Subcutaneous adipose tissue (tissue), 4 donors: ENCODE measurements around the gene CREM. TPM values are rescaled to one million over a fixed set of nuclear protein-coding genes. Genes with fewer than 3 reads are reported as not detected.

ENCODE experiments used
- CTCF ChIP-seq: fragments of 450-650 bp; IDR thresholded peaks from one replicate; pipeline ENCODE4 v1.5.1; 2016; ENCODE audit warnings: low read depth, mild to moderate bottlenecking, control low read depth, antibody characterized with exemption, moderate library complexity
- total RNA-seq, 4 donors: library from RNA; depleted of rRNA; stranded (reverse); fragments of >200 nt; gene quantifications; one replicate each; pipeline ENCODE4 v1.1.0, GENCODE V29; 2016

CREM gene
- total RNA-seq, 4 donors from 2014 or later, result 29.8 to 90.8 (median 43.0) TPM

- no peak for TF ChIP-seq CTCF
Measured at GRCh38 chr10:35160743-35161142, 34.1 kb downstream of the CREM start.

GRCh38 chr10:35161906-35162305 is 35.3 kb downstream of the CREM start:
- TF ChIP-seq CTCF, result no peak

- TF ChIP-seq CTCF, result no peak
Measured at GRCh38 chr10:35165136-35165535, 38.5 kb downstream of the CREM start.

- TF ChIP-seq CTCF, result no peak
Measured at GRCh38 chr10:35165811-35166210, 39.2 kb downstream of the CREM start.

GRCh38 chr10:35166607-35167006 is 40.0 kb downstream of the CREM start:
- no peak for TF ChIP-seq CTCF

GRCh38 chr10:35167342-35167741 is 40.7 kb downstream of the CREM start:
- TF ChIP-seq CTCF, result no peak

- TF ChIP-seq CTCF, result no peak
Measured at GRCh38 chr10:35172146-35172545, 45.5 kb downstream of the CREM start.
